ENCODE data around the gene SNAI3. TPM values are rescaled to one million over a fixed set of nuclear protein-coding genes. Genes with fewer than 3 reads are reported as not detected.

The SNAI3 gene
- total and polyA plus RNA-seq, 2 of the 4 experiments (the other 2 are of a cell fraction), result 0.21 TPM; not detected in 1

DNA sequence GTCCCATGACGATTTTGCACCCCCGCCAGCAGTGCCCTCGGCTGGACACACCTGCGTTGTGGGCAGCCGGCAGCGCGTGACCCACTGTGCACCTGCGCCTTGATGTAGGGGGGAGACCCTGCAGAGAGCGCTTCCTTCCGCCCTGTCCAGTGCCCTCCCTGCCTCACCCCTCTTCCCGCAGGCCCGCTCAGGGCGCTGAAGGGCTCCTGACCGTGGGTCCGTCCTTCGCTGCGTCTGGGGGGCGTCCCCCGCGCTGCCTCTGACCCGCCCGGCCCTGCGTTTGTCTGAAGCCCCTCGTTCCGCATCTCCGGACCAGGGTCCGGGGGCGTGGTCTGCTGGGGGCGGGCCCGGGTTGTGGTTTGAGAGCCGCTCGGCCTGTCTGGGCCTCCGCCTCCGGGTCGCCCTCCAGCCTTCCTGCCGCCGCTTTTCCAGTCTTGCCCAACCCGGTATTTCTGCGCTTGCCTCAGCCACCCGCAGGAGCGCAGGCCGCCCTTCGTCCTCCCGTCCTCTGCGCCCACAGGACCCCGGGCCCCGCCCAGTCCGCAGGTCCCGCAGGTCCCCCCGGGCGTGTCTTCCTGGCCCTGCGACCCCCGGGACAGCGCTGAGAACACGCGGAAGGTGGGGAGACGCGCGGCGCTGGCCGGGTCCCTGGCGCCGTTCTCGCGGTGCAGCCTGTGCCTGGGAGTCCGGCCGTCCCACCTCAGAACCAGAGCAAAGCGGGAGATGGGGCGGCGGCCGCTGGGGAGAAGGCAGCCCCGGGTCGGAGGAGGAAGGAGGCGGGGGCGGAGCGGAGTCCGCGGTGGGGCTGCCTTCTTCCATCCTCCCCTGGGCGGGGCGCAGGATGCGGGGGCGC, 51.9 kb downstream of the SNAI3 start:
- peak overlapping the region in 1 of 2 experiments; percentile 63; a peak in 1 of 4 replicates for H4K8ac ChIP-seq (ENCODE audit: low read depth in 2 of 2, low read length in 2 of 2)
- no peak overlapping the region for H2BK120ac ChIP-seq (ENCODE audit: low read depth, low read length)
- H3K18ac ChIP-seq (ENCODE audit: low read depth, low read length), result no peak overlapping the region
- peak overlapping the region; percentile 31 for H3K4me3 ChIP-seq (ENCODE audit: insufficient read depth, low read depth, low read length)
- H2BK20ac ChIP-seq (ENCODE audit: low read depth, low read length), result no peak overlapping the region
- peaks cover 5% of the 10 kb centered on the region; the same call in 1 of the 2 replicates for H4K20me1 ChIP-seq (ENCODE audit: insufficient read depth, low read length)
- ChIA-PET CTCF (no interaction called here), POLR2A (ENCODE audit: unreplicated experiment) (no interaction called here)
- H2AK5ac ChIP-seq (ENCODE audit: low read depth, low read length), result no peak overlapping the region
- ATAC-seq (ENCODE audit: low read depth) (peak; percentile 72), DNase-seq (peak; percentile 23)
- intact Hi-C loops (cut with micrococcal nuclease) (no loop called here), dilution Hi-C loops (cut with HindIII; ENCODE audit: low sequenced_read_pairs, unreplicated experiment) (no loop called here), in situ Hi-C loops (cut with MboI; ENCODE audit: low sequenced_read_pairs) (no loop called here)
- peaks cover 34% of the 10 kb centered on the region for H3K36me3 ChIP-seq (ENCODE audit: control insufficient read depth, insufficient read depth, low read length)
- peaks cover 2% of the 10 kb centered on the region; the same call in 1 of the 2 replicates for H3K9me1 ChIP-seq (ENCODE audit: insufficient read depth, low read length)
- H3K27me3 ChIP-seq (ENCODE audit: control insufficient read depth, insufficient read depth, low read length), result peaks cover 16% of the 10 kb centered on the region
- H2BK5ac ChIP-seq (ENCODE audit: low read depth, low read length, poor library complexity, severe bottlenecking), result no peak overlapping the region
- H2AK9ac ChIP-seq (replicated peaks; ENCODE audit: low read depth, low read length, poor library complexity), result peak overlapping the region; percentile 89
- peak overlapping the region; percentile 34; the same call in 1 of the 2 replicates for H3K9ac ChIP-seq (ENCODE audit: low read depth, low read length)
- no peak overlapping the region for H3K23ac ChIP-seq (ENCODE audit: low read depth, low read length)
- BruUV-seq (replicated peaks), result no TSS peak
- H3K4ac ChIP-seq (ENCODE audit: low read depth, low read length), result no peak overlapping the region
- H3K27ac ChIP-seq (ENCODE audit: insufficient read depth, low read length), result no peak overlapping the region; the same call in 1 of the 2 replicates
- no peak overlapping the region for H3K56ac ChIP-seq (ENCODE audit: extremely low read depth, insufficient read depth, low read length)
- no peak overlapping the region for H4K5ac ChIP-seq (ENCODE audit: low read depth, low read length)
- WGBS, 2 experiments (ENCODE audit: extremely low coverage in 2 of 2, insufficient read length in 1 of 2), result 13% methylated on average over 57 of the region's 82 CpGs; no CpG with 5 or more reads in 1 of the 2 experiments
- H3K4me1 ChIP-seq (ENCODE audit: control insufficient read depth, insufficient read depth, low read length), result peaks cover 11% of the 10 kb centered on the region
- H3K14ac ChIP-seq (replicated peaks; ENCODE audit: low read depth, low read length), result no peak overlapping the region
- no peak overlapping the region for H4K91ac ChIP-seq (ENCODE audit: insufficient read depth, low read depth, low read length)
- H2AFZ ChIP-seq (replicated peaks; ENCODE audit: low read length, poor library complexity), result peak overlapping the region; percentile 90
- H2BK15ac ChIP-seq (ENCODE audit: low read depth, low read length), result no peak overlapping the region
- no peaks in the 10 kb centered on the region for H3K9me3 ChIP-seq (ENCODE audit: control insufficient read depth, insufficient read depth, low read length)
- H3K4me2 ChIP-seq (ENCODE audit: low read depth, low read length), result peak overlapping the region; percentile 55
- no peaks in the 10 kb centered on the region for H3K79me1 ChIP-seq (ENCODE audit: low read depth in 1 of 2, low read length in 2 of 2)
- TF ChIP-seq, protein P1, sequence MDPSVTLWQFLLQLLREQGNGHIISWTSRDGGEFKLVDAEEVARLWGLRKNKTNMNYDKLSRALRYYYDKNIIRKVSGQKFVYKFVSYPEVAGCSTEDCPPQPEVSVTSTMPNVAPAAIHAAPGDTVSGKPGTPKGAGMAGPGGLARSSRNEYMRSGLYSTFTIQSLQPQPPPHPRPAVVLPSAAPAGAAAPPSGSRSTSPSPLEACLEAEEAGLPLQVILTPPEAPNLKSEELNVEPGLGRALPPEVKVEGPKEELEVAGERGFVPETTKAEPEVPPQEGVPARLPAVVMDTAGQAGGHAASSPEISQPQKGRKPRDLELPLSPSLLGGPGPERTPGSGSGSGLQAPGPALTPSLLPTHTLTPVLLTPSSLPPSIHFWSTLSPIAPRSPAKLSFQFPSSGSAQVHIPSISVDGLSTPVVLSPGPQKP (IDR thresholded peaks at IDR 0.05; ENCODE audit: borderline replicate concordance, low read depth, low read length), result no peak
- TF ChIP-seq, protein P2, sequence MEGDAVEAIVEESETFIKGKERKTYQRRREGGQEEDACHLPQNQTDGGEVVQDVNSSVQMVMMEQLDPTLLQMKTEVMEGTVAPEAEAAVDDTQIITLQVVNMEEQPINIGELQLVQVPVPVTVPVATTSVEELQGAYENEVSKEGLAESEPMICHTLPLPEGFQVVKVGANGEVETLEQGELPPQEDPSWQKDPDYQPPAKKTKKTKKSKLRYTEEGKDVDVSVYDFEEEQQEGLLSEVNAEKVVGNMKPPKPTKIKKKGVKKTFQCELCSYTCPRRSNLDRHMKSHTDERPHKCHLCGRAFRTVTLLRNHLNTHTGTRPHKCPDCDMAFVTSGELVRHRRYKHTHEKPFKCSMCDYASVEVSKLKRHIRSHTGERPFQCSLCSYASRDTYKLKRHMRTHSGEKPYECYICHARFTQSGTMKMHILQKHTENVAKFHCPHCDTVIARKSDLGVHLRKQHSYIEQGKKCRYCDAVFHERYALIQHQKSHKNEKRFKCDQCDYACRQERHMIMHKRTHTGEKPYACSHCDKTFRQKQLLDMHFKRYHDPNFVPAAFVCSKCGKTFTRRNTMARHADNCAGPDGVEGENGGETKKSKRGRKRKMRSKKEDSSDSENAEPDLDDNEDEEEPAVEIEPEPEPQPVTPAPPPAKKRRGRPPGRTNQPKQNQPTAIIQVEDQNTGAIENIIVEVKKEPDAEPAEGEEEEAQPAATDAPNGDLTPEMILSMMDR (conservative IDR thresholded peaks at IDR 0.05; ENCODE audit: low read depth, low read length), result no peak
- no peak for TF ChIP-seq SMC3 (IDR thresholded peaks at IDR 0.05; ENCODE audit: low read depth, low read length)
- no peak for TF ChIP-seq NFE2L2 (IDR thresholded peaks at IDR 0.05; ENCODE audit: low read depth, low read length)
- peak; percentile 66; the same call in 1 of the 2 replicates for TF ChIP-seq CEBPB (IDR thresholded peaks at IDR 0.05; ENCODE audit: low read depth, low read length)

All from IMR-90 (cell line).